GM21367 (cell line): ENCODE results near the gene STYK1.
"Not testable (repeated sequence)": the region's sequence is repeated elsewhere in the genome, so short reads cannot be mapped to it uniquely, and the experiment has no call there.

Experiments used
- ATAC-seq: cut with Tn5 transposase; IDR thresholded peaks from one replicate; pipeline ENCODE4 v1.9.1; 2021; ENCODE audit not compliant: unreplicated experiment

The STYK1 gene

GRCh38 chr12:10690906-10691305, 17.1 kb upstream of the STYK1 start:
- no peak for ATAC-seq

- no peak for ATAC-seq
Measured at GRCh38 chr12:10689146-10689545, 15.3 kb upstream of the STYK1 start.

- ATAC-seq, result no peak
Measured at GRCh38 chr12:10688042-10688441, 14.2 kb upstream of the STYK1 start.

- no peak for ATAC-seq
Measured at GRCh38 chr12:10672231-10672868, 1.5 kb downstream of the STYK1 start.

GRCh38 chr12:10669533-10669932, 4.3 kb downstream of the STYK1 start:
- ATAC-seq, result no peak

- no peak for ATAC-seq
Measured at GRCh38 chr12:10668526-10668925, 5.3 kb downstream of the STYK1 start.

GRCh38 chr12:10667581-10667980, 6.3 kb downstream of the STYK1 start:
- ATAC-seq, result no peak

GRCh38 chr12:10664499-10664898, 9.4 kb downstream of the STYK1 start:
- ATAC-seq, result no peak

- ATAC-seq, result no peak
Measured at GRCh38 chr12:10663869-10664268, 10.0 kb downstream of the STYK1 start.

GRCh38 chr12:10661338-10661737, 12.5 kb downstream of the STYK1 start:
- ATAC-seq, result no peak

- no peak for ATAC-seq
Measured at GRCh38 chr12:10654003-10654402, 19.8 kb downstream of the STYK1 start.

- no peak for ATAC-seq
Measured at GRCh38 chr12:10652192-10652591, 21.7 kb downstream of the STYK1 start.

GRCh38 chr12:10646576-10646975, 27.3 kb downstream of the STYK1 start:
- ATAC-seq, result not testable (repeated sequence)

- no peak for ATAC-seq
Measured at GRCh38 chr12:10645910-10646309, 27.9 kb downstream of the STYK1 start.

GRCh38 chr12:10641735-10642500, 31.9 kb downstream of the STYK1 start:
- ATAC-seq, result no peak

- ATAC-seq, result no peak
Measured at GRCh38 chr12:10638728-10639127, 35.1 kb downstream of the STYK1 start.

GRCh38 chr12:10636611-10637010, 37.2 kb downstream of the STYK1 start:
- no peak for ATAC-seq

GRCh38 chr12:10636124-10636523, 37.7 kb downstream of the STYK1 start:
- no peak for ATAC-seq

- no peak for ATAC-seq
Measured at GRCh38 chr12:10635306-10635705, 38.5 kb downstream of the STYK1 start.

GRCh38 chr12:10634427-10634826, 39.4 kb downstream of the STYK1 start:
- no peak for ATAC-seq

- ATAC-seq, result no peak
Measured at GRCh38 chr12:10633541-10633940, 40.3 kb downstream of the STYK1 start.

GRCh38 chr12:10632226-10632625, 41.6 kb downstream of the STYK1 start:
- ATAC-seq, result no peak

GRCh38 chr12:10624605-10625004, 49.2 kb downstream of the STYK1 start:
- no peak for ATAC-seq
